A549 (cell line): ENCODE data around the gene APOL2. TPM values are rescaled to one million over a fixed set of nuclear protein-coding genes. Genes with fewer than 3 reads are reported as not detected.
"Not testable (repeated sequence)": the region's sequence is repeated elsewhere in the genome, so short reads cannot be mapped to it uniquely, and the experiment has no call there.

ENCODE experiments used
- ATAC-seq, 2 experiments: fragments of 200-7000 bp in 1 of 2; fragments of >200 bp in 1 of 2; cut with Nextera tagmentation in 1 of 2; cut with Tn5 transposase in 1 of 2; 3 replicates each; pipeline versions ENCODE4 v1.8.0 to v1.9.1; 2018 to 2020; ENCODE audit warnings: mild to moderate bottlenecking in 1 of 2, moderate library complexity in 1 of 2
- CTCF ChIA-PET: fragments of 300-600 bp; sonication (Branson Sonifier 250); formaldehyde crosslinking; extraction: SDS; loops from one replicate; lab custom pipeline; 2021; ENCODE audit warnings: antibody characterized with exemption, inconsistent platforms; lab: Yijun Ruan, JAX
- POLR2A ChIA-PET: fragments of 350-600 bp; formaldehyde crosslinking; extraction: SDS; loops from one replicate; lab custom pipeline; 2021; ENCODE audit warnings: antibody characterized with exemption, inconsistent platforms; lab: Yijun Ruan, JAX
- DNase-seq, 2 experiments: peaks; one replicate each; pipeline versions ENCODE4 v3.0.0 to v3.0.0-alpha.2; 2011 to 2016; ENCODE audit warnings: low read depth in 1 of 2, low spot score in 1 of 2
- FAIRE-seq: peaks from 2 replicates; lab custom pipeline; 2011; peaks lifted over from hg19 to GRCh38; lab: Jason Lieb, UNC
- H3K27ac ChIP-seq, 2 experiments: fragments of >200 bp; sonication (Bioruptor Twin); formaldehyde crosslinking; 3 replicates each; pipeline ENCODE4 v1.5.1; 2016 to 2017
- H3K4me1 ChIP-seq: fragments of >200 bp; sonication (Bioruptor Twin); formaldehyde crosslinking; 3 replicates; pipeline ENCODE4 v1.6.1; 2016
- H3K4me2 ChIP-seq: fragments of >200 bp; sonication (Bioruptor Twin); formaldehyde crosslinking; 3 replicates; pipeline ENCODE4 v1.6.1; 2016
- H3K4me3 ChIP-seq: fragments of >200 bp; sonication (Bioruptor Twin); formaldehyde crosslinking; 3 replicates; pipeline ENCODE4 v1.5.1; 2016
- H3K9me3 ChIP-seq: fragments of >200 bp; sonication (Bioruptor Twin); formaldehyde crosslinking; 3 replicates; pipeline ENCODE4 v1.6.1; 2016
- ATOH8 ChIP-seq: fragments of 250-450 bp; sonication (Bioruptor Pico); IDR thresholded peaks from 2 replicates; pipeline ENCODE4 v1.5.0; 2020; ENCODE audit warnings: low read depth, mild to moderate bottlenecking, moderate library complexity
- BCL3 ChIP-seq: fragments of >200 bp; sonication (Bioruptor Twin); formaldehyde crosslinking; IDR thresholded peaks from 3 replicates; pipeline ENCODE4 v1.6.1; 2016
- BHLHE40 ChIP-seq: IDR thresholded peaks from 2 replicates; pipeline ENCODE4 v1.6.1; 2012; ENCODE audit warnings: low read depth, low read length, inconsistent platforms
- CBX2 ChIP-seq: fragments of 200-600 bp; sonication (generic); IDR thresholded peaks from 2 replicates; pipeline ENCODE4 v1.6.1; 2016; ENCODE audit warnings: low read depth, mild to moderate bottlenecking, borderline replicate concordance
- CEBPB ChIP-seq, 2 experiments: fragments of >200 bp in 1 of 2; sonication (Bioruptor Twin) in 1 of 2; formaldehyde crosslinking in 1 of 2; IDR thresholded peaks; 2 replicates each; pipeline ENCODE4 v1.6.1; 2012 to 2016
- CHD2 ChIP-seq: fragments of 150-350 bp; IDR thresholded peaks from 2 replicates; pipeline ENCODE4 v1.6.1; 2014; ENCODE audit warnings: low read length; ENCODE audit not compliant: partially characterized antibody
- CHD4 ChIP-seq: fragments of 200-600 bp; sonication (generic); IDR thresholded peaks from 2 replicates; pipeline ENCODE4 v1.6.1; 2016; ENCODE audit warnings: antibody characterized with exemption, mild to moderate bottlenecking, borderline replicate concordance
- E2F6 ChIP-seq: IDR thresholded peaks from 2 replicates; pipeline ENCODE4 v1.6.1; 2012; ENCODE audit warnings: low read depth, borderline replicate concordance
- EHMT2 ChIP-seq: fragments of 200-600 bp; sonication (generic); IDR thresholded peaks from 2 replicates; pipeline ENCODE4 v1.6.1; 2016; ENCODE audit warnings: antibody characterized with exemption, low read depth, mild to moderate bottlenecking, moderate library complexity
- ELK1 ChIP-seq: fragments of 150-350 bp; IDR thresholded peaks from 2 replicates; pipeline ENCODE4 v1.6.1; 2014; ENCODE audit warnings: low read depth, mild to moderate bottlenecking, low read length
- EP300 ChIP-seq, 2 experiments: fragments of >200 bp; sonication (Bioruptor Twin); formaldehyde crosslinking; IDR thresholded peaks; 2 replicates in 1 of 2; 3 replicates in 1 of 2; pipeline ENCODE4 v1.6.1; 2016 to 2017
- ESRRA ChIP-seq: fragments of 150-350 bp; IDR thresholded peaks from 2 replicates; pipeline ENCODE4 v1.6.1; 2014; ENCODE audit warnings: mild to moderate bottlenecking, low read length, borderline replicate concordance
- FOSB ChIP-seq: fragments of 250-450 bp; sonication (Bioruptor Pico); IDR thresholded peaks from 2 replicates; pipeline ENCODE4 v1.5.0; 2020; ENCODE audit warnings: mild to moderate bottlenecking, moderate library complexity
- FOSL2 ChIP-seq, 2 experiments: fragments of 450-650 bp in 1 of 2; fragments of >200 bp in 1 of 2; sonication (Bioruptor Twin) in 1 of 2; formaldehyde crosslinking; IDR thresholded peaks; 2 replicates each; pipeline versions ENCODE4 v1.5.0 to v1.6.1; 2016 to 2020; ENCODE audit warnings: mild to moderate bottlenecking in 1 of 2, moderate library complexity in 1 of 2
- HEYL ChIP-seq: fragments of 250-450 bp; sonication (Bioruptor Pico); IDR thresholded peaks from 2 replicates; pipeline ENCODE4 v1.8.0; 2021; ENCODE audit warnings: mild to moderate bottlenecking, moderate library complexity
- HOXB13 ChIP-seq: fragments of 250-450 bp; sonication (Bioruptor Pico); IDR thresholded peaks from 2 replicates; pipeline ENCODE4 v1.5.0; 2020; ENCODE audit warnings: low read depth, mild to moderate bottlenecking, moderate library complexity
- JUN ChIP-seq, 2 experiments: fragments of >200 bp; sonication (Bioruptor Twin); formaldehyde crosslinking; IDR thresholded peaks; 2 replicates in 1 of 2; 3 replicates in 1 of 2; pipeline ENCODE4 v1.6.1; 2016 to 2017
- JUNB ChIP-seq: fragments of >200 bp; sonication (Bioruptor Twin); formaldehyde crosslinking; IDR thresholded peaks from 2 replicates; pipeline ENCODE4 v1.6.1; 2016
- KDM5A ChIP-seq: fragments of 200-600 bp; sonication (generic); IDR thresholded peaks from 2 replicates; pipeline ENCODE4 v1.6.1; 2016; ENCODE audit warnings: antibody characterized with exemption, mild to moderate bottlenecking
- MAFK ChIP-seq: fragments of 450-650 bp; IDR thresholded peaks from 2 replicates; pipeline ENCODE4 v1.6.1; 2014; ENCODE audit not compliant: partially characterized antibody
- MAZ ChIP-seq: fragments of 150-350 bp; IDR thresholded peaks from 2 replicates; pipeline ENCODE4 v1.6.1; 2014; ENCODE audit warnings: antibody characterized with exemption, low read depth, low read length, borderline replicate concordance
- PBX3 ChIP-seq: IDR thresholded peaks from 2 replicates; pipeline ENCODE4 v1.6.1; 2012
- POLR2A ChIP-seq: IDR thresholded peaks from 2 replicates; pipeline ENCODE4 v1.6.1; 2012; ENCODE audit warnings: mild to moderate bottlenecking, low read length
- POLR2AphosphoS2 ChIP-seq: conservative IDR thresholded peaks from 2 replicates; pipeline ENCODE4 v1.6.1; 2012; ENCODE audit warnings: low read length, improper control_type of control experiment, inconsistent platforms
- SMC3 ChIP-seq: fragments of >200 bp; sonication (Bioruptor Twin); formaldehyde crosslinking; IDR thresholded peaks from 3 replicates; pipeline ENCODE4 v1.6.1; 2018; ENCODE audit warnings: inconsistent platforms
- ZSCAN20 ChIP-seq: fragments of 250-450 bp; sonication (Bioruptor Pico); IDR thresholded peaks from 2 replicates; pipeline ENCODE4 v1.8.0; 2022; ENCODE audit warnings: mild to moderate bottlenecking, moderate library complexity
- WGBS: methylation state at CpG from one replicate; pipeline ENCODE4 v1.1.6; 2017; ENCODE audit errors: missing lambda C conversion rate; 5-methylcytosine and 5-hydroxymethylcytosine counted together
- polyA plus RNA-seq, 4 experiments: library from polyadenylated mRNA; depleted of rRNA in 3 of 4; stranded (reverse); fragments of >200 nt; fragmentation: RNase III in 1 of 4; extraction: RNeasy Plus Mini Kit Qiagen cat#74134 plus additional on column Dnase treatment in 1 of 4; gene quantifications; 2 replicates in 3 of 4; 3 replicates in 1 of 4; pipeline ENCODE4 v1.2.3, GENCODE V29; 2011 to 2017

The APOL2 gene
- polyA plus RNA-seq, 2 of the 4 experiments (the other 2 are of a cell fraction) = 8.7 to 23.8 TPM

- ATAC-seq (no peak), FAIRE-seq (no peak), DNase-seq (no peak)
- 57% methylated on average over 16 of the region's 17 CpGs for WGBS
- Histone ChIP-seq H3K4me1 (no peaks in the 10 kb centered on the region), H3K27ac (no peak overlapping the region), H3K4me3 (no peak overlapping the region), H3K9me3 (no peaks in the 10 kb centered on the region), H3K4me2 (no peak overlapping the region)
- POLR2A ChIA-PET = no interaction called here
- TF ChIP-seq ESRRA (no peak), HOXB13 (no peak), E2F6 (no peak), CBX2 (no peak), EP300 (IDR thresholded peaks at IDR 0.05) (no peak), KDM5A (no peak), JUN (IDR thresholded peaks at IDR 0.05) (no peak), ELK1 (no peak), ATOH8 (CRISPR knock-in tag) (no peak), SMC3 (no peak), CEBPB (IDR thresholded peaks at IDR 0.05) (no peak), ZSCAN20 (CRISPR knock-in tag) (no peak), PBX3 (no peak), HEYL (no peak), CHD2 (no peak)
- CTCF ChIA-PET = interaction anchor here (0.9 to 1.0 kb wide), 2 partner anchors 9 to 11 kb away, joined by 3 to 4 read pairs; no protein-coding TSS in a partner anchor
Observed at GRCh38 chr22:36191106-36191836, 48.1 kb downstream of the APOL2 start.

- DNase-seq = not testable (repeated sequence)
Observed at GRCh38 chr22:36187862-36188261, 51.5 kb downstream of the APOL2 start.

GRCh38 chr22:36185828-36186624 is 53.3 kb downstream of the APOL2 start:
- ChIA-PET CTCF (interaction anchor here (0.9 to 4.1 kb wide), 3 partner anchors 9 to 100 kb away, joined by 3 to 21 read pairs (median 4); no protein-coding TSS in a partner anchor), POLR2A (no interaction called here)
- no peak for FAIRE-seq
- ATAC-seq = no peak
- Histone ChIP-seq H3K4me2 (no peak overlapping the region), H3K4me3 (no peak overlapping the region), H3K9me3 (no peaks in the 10 kb centered on the region), H3K4me1 (no peaks in the 10 kb centered on the region), H3K27ac (no peak overlapping the region)
- 67% methylated on average over 14 of the region's 14 CpGs for WGBS
- no peak for DNase-seq
- TF ChIP-seq FOSB (no peak), CBX2 (no peak), MAZ (no peak), BCL3 (no peak), FOSL2 (IDR thresholded peaks at IDR 0.05) (no peak), FOSL2 (CRISPR knock-in tag; IDR thresholded peaks at IDR 0.05) (no peak), MAFK (no peak), POLR2AphosphoS2 (no peak), EHMT2 (no peak), JUNB (no peak), POLR2A (no peak), PBX3 (no peak), BHLHE40 (no peak), CHD4 (no peak)

More at GRCh38 chr22:36187862-36188261, 51.5 kb downstream of the APOL2 start:
- POLR2A ChIA-PET, H3K27ac ChIP-seq, H3K4me3 ChIP-seq, CTCF ChIA-PET, FAIRE-seq, H3K4me2 ChIP-seq, H3K9me3 ChIP-seq, H3K4me1 ChIP-seq: not testable (repeated sequence)
- 69% methylated on average over 3 of the region's 6 CpGs for WGBS
- peak in 1 of 2 experiments; percentile 43; a peak in 2 of 6 replicates for ATAC-seq
